ENCODE measurements around the gene FAM98B. TPM values are rescaled to one million over a fixed set of nuclear protein-coding genes. Genes with fewer than 3 reads are reported as not detected.
A peak's percentile ranks its signal among the peaks of the same experiment; 100 is the strongest.

FAM98B gene
- total RNA-seq, 1 experiment from 2014 or later, result 37.9 TPM

DNA sequence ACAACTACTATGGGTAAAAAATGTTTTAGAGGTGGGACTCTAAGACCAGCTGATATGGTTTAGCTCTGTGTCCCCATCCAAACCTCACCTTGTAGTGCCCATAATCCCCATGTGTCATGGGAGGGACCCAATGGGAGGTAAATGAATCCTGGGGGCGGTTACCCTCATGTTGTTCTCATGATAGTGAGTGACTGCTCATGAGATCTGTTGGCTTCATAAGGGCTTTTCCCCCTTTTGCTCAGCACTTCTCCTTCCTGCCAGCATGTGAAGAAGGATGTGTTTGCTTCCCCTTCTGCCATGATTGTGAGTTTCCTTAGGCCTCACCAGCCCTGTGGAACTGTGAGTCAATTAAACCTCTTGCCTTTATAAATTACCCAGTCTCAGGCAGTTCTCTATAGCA, 45.7 kb downstream of the FAM98B start:
- DNase-seq (ENCODE audit: low spot score), result no peak
- in situ Hi-C loops (cut with HindIII; ENCODE audit: low sequenced_read_pairs), result no loop called here

DNA sequence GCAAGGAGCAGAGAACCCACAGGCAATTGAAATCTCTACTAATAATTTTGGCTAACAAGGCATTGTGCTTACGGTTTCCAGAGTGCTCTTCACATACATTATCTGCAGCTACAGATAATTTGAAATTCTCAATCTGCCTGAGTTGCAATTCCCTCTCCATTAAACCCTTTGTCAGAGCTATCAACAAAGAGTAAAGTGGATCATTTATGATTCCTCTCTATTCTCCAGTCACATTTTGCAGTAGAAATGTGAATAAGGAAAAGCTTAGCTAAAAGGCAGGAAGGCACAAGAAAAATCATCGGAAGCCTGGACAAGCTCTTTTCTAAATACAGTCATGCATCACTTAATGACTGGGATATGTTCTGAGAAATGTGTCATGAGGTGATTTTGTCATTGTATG, 49.6 kb downstream of the FAM98B start:
- in situ Hi-C loops (cut with HindIII; ENCODE audit: low sequenced_read_pairs), result no loop called here
- DNase-seq (ENCODE audit: low spot score), result no peak

DNA sequence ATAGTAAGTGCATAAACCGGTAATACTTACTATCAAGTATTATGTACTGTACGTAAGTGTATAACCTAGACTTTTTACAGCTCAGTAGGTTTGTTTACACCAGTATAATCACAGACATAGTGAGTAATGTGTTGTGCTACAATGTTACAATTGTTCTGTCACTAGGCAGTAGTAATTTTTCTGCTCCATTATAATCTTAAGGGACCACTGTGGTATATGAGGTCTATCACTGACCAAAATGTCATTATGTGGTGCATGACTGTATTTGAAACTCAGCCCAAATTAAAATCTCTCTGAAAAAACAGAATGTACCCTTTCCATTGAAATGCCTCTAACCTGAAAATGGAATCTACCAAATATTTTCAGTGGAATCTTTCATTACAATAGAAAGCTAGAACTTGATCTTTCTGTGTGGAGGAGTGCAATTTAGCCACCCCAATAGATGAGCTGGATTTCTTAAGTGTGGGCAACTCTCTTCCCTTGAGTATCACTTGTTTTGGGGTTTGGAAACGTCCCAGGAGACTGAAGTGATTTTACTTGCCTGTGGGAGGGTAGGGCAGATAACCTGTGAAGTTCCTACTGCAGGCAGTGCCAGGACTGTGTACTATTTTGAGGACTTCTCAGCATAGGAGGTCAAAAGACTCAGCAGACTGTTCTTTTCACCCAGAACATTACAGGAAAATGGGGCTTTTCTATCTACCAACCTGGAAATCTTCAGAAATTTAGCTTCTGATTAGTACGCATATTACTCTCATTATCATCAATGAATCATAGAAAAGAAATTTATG, 50.9 kb downstream of the FAM98B start:
- DNase-seq (ENCODE audit: low spot score), result no peak
- in situ Hi-C loops (cut with HindIII; ENCODE audit: low sequenced_read_pairs), result no loop called here

DNA sequence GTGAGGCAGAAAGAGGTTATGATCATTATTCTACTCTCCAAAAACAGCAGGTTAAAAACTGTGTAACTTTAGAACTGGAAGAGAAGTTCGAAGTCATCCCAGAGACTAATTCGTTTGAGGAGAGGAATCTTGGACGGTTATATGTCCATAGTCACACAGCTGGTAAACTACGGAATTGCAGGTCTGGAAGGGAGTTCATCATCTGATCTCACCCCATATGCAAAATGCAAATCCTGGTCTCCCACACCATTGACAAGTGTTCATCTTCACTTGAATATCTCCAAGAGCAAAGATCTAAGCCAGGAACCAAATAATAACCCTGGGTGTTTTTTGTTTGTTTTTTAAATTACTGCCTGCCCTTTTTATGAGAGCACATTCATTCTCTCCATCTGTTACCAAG, 53.1 kb downstream of the FAM98B start:
- DNase-seq (ENCODE audit: low spot score), result no peak
- in situ Hi-C loops (cut with HindIII; ENCODE audit: low sequenced_read_pairs), result no loop called here

DNA sequence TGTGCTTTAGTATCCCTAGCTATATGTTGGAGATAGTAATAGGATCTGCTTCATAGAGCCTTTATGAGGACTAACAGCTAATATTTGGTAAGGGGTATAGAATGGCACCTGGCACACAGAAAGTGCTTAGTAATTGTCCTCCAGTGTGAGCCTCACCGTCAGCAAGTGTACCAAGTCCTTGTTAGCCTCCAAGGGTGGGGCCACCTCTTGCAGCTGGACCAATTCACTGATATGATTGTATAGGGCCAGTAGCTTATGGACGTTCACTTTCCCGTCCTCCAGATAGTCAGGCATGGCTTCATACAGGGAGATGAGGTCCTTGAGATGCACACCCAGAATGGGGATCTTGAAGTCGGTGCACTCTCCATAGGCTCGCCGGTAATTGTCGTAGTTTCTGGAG, 53.6 kb downstream of the FAM98B start:
- DNase-seq (ENCODE audit: low spot score), result no peak
- in situ Hi-C loops (cut with HindIII; ENCODE audit: low sequenced_read_pairs), result no loop called here

DNA sequence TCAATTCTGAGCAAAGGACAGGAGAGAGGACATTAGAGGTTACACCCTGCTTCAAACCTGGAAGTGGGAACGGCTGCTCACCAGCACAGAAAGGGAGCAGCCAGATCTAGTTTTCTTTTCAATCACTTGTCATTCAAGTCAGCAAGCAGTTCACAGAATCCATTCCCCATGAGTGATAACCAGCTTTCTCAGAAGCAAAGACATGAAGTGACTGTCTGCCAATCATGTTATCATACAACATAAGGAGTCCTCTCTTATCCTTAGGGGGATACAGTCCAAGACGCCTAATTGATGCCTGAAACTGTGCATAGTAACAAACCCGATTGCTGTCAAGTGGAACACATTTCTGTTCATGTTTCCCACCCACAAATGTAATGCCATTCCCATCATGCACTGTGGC, 54.7 kb downstream of the FAM98B start:
- no peak for DNase-seq (ENCODE audit: low spot score)
- in situ Hi-C loops (cut with HindIII; ENCODE audit: low sequenced_read_pairs), result no loop called here

DNA sequence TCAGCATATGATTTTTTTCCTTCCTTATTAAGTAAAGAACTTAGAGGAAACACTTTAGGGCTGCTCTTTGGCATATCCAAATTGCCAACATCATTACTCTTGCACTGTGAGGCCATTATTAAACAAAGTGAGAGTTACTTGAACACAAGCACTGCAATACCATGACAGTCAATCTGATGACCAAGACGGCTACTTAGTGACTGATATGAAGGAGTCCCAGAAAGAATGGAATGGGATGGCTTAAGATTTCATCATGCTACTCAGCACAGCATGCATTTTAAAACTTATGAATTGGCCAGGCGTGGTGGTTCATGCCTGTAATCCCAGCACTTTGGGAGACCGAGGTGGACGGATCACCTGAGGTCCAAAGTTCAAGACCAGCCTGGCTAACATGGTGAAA, 55.2 kb downstream of the FAM98B start:
- in situ Hi-C loops (cut with HindIII; ENCODE audit: low sequenced_read_pairs), result no loop called here
- DNase-seq (ENCODE audit: low spot score), result no peak

DNA sequence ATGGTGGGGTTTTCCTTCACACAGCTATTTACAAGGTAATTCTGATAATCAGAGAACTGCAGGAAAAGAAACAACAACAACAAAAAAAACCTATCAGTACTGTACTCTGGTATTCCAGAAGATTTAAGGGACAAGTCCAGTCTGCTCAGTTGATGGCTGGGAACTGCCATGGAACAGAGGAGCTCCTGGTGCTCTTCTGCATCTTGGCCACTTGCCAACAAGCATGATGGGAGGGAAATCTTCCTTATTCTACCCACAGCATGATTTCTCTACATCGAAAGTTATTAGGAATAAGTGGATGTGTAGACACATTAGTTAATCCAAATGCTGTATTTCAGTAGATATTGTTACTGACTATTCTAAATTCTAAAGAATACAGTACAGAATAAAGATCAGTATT, 59.0 kb downstream of the FAM98B start:
- DNase-seq (ENCODE audit: low spot score), result peak; percentile 58
- in situ Hi-C loops (cut with HindIII; ENCODE audit: low sequenced_read_pairs), result no loop called here

DNA sequence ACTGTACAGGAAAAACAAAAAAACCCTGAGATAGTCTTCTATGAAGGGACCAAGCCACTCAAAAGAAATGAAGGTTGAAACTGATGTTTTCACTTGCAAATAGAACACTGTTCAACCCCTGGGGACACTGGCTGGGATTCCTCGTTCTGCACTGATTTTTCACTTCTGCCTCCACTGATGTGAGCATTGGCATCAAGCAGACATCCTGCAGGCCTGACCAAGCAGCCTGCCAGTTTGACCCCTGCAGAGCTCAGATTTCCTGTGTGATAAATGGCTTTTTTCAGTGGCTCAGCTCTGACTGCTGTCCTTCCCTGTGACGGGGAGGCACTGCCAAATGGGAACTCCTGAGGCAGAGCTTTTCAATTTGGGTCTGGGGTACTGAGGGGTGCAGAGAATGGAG, 60.7 kb downstream of the FAM98B start:
- in situ Hi-C loops (cut with HindIII; ENCODE audit: low sequenced_read_pairs), result no loop called here
- DNase-seq (ENCODE audit: low spot score), result peak; percentile 93

DNA sequence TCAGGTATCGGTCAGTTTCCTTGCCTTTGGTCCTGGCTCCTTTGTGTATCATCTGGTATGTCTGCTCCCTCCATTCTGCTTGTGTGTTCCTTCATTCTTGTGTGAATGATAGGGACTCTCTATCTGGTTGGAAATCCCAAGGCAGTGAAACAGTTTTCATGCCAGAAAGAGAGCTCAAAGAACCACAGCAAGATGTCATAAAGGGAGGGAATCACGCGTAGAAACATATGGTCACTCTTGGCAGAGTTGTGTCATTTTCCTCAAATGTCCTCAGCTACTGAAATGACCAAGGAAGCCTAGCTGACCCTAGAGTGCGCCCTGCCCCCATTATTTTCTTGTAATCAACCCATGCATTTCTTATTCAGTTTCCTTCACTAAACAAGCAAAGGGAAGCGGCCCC, 62.7 kb downstream of the FAM98B start:
- in situ Hi-C loops (cut with HindIII; ENCODE audit: low sequenced_read_pairs), result no loop called here

DNA sequence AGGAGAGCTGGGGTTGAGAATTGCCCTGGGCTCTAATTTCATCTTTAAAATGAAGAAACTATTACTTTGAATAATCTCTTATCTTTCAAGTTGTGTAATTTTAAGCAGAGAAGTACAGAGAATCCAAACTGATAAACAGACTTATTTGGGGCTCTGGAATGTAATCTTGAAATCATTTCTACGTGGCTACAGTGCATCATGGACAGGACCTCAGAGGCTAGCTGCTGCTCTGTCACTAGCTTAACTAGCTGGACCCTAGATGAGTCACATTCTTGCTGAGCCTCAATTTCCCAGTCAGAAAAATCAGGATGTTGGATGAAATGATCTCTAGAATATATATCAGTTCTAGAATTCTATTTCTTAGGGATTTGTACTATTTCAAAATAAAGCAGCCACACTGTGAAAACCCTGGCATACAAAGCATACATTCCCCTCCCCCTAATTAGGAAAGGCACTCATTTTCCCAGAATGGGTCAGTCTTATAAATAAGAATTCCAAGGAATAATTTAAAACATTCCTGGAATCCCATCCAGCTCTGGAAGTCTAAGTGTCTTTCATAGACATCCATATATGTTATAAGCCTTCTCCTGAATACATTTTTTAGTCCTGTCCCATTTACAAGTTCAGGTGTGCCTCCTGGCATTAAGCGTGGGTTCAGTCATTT, 63.5 kb downstream of the FAM98B start:
- no peak for DNase-seq (ENCODE audit: low spot score)
- in situ Hi-C loops (cut with HindIII; ENCODE audit: low sequenced_read_pairs), result no loop called here

More for the DNA sequence above, 62.7 kb downstream of the FAM98B start:
- DNase-seq (ENCODE audit: low spot score), result peak; percentile 85

DNA sequence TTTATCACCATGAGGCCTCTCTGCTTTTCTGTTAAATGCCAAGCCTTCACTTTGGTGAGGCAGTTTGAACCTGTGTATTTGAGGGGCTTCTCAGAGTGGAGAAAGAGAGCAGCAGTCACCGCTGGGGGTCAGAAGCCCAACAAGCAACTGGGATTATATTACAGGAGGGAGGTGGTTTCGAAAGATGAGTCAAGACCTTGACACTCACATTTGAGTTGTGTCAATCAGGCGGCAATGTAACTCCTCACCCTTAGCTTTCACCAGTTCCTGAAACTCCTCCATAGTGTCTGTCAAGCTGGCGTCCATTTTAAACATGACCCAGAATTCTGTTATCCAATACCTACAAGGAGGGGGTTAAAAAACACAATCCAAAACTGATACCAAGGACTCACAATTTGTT, 64.2 kb downstream of the FAM98B start:
- DNase-seq (ENCODE audit: low spot score), result no peak
- in situ Hi-C loops (cut with HindIII; ENCODE audit: low sequenced_read_pairs), result no loop called here

DNA sequence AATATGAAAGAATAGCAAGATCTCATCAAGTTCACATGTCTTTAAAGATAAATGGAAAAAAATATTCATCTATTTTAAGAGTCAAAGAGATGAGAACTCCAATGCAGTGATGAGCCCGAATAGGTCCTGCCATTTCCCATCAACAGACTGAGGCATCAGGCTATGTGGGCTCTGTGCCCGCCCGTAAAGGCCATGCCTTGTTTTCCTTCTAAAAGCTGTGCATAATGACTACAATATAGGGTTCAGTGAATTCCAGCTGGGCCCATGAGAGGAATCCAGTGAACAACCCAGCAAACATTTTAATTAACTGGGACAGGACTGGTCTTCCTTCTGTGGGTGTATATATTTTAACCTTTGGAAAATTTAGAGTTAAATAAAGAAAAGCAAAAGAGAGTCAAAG, 66.1 kb downstream of the FAM98B start:
- in situ Hi-C loops (cut with HindIII; ENCODE audit: low sequenced_read_pairs), result no loop called here
- peak; percentile 70 for DNase-seq (ENCODE audit: low spot score)

DNA sequence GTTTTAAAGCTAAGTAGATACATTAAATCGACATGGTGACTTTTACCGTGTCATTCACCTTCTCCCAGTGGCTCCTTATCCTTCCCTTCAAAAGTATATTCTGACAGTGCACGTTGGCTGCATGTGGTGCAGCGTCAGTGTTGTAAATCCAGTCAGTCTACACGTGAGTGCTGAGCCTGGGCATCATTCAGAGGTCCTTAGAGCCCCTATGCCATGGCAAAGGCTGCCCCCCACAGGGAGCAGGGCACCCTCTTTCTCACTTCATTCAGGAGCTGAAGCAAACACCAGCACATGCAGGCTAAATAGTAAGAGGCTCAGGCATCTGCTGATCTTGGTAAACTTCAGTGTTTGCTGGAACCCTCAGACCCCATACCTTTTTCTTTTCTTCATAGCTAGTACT, 67.4 kb downstream of the FAM98B start:
- in situ Hi-C loops (cut with HindIII; ENCODE audit: low sequenced_read_pairs), result no loop called here
- DNase-seq (ENCODE audit: low spot score), result no peak

DNA sequence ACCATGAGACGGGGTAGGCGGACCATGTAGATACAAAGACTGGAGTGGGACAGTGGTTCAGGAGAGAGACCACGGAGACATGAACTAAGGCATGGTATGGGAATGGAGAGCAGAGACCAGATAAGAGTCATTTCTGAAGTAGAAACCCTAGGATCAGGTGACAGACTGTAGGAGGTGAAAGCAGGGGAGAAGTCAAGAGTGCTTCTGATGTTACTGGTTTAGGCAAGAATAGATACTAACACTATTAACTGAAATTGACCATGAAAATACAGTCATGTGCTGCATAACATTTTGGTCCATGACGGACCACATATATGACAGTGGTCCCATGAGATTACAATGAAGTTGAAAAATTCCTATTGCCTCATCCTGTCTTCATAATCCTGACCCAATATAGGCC, 69.0 kb downstream of the FAM98B start:
- DNase-seq (ENCODE audit: low spot score), result no peak
- in situ Hi-C loops (cut with HindIII; ENCODE audit: low sequenced_read_pairs), result no loop called here

DNA sequence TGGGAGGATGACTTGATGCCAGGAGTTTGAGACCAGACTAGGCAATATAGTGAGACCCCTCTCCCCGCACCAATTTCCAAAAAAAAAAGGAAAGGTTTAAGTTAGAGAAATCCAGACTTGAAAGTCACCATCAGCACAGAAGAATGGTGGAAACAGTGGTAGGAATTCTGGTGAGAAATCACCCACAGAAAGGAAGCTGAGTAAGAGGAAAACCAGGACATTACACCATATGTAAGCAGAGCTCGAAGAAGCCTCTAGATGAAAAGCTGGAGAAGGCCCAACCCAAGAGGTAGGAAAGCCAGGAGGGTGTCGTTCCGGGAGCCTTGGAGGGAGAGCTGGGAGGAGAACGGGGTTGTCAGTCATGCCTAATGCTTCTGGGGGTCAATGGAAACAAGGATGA, 70.2 kb downstream of the FAM98B start:
- no peak for DNase-seq (ENCODE audit: low spot score)
- in situ Hi-C loops (cut with HindIII; ENCODE audit: low sequenced_read_pairs), result no loop called here

DNA sequence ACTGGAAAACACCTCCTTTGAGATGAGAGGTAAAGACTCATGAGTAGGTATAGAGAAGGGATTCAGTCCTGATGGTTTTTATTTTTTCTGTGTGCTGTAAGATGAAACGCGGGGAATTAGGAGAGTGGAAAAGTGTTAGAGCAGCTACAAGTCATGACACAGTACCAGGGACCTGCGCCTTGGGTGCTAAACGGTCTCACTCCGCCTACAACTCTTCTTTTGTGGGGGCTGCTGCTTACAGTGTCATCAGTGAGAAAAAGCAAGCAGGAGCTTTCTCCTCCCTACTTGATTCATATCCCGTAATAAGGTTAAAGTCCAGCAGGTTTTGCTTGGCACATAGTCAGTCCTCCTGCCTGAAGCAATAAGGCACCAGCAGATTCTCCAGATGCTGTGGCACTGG, 71.6 kb downstream of the FAM98B start:
- no peak for DNase-seq (ENCODE audit: low spot score)
- in situ Hi-C loops (cut with HindIII; ENCODE audit: low sequenced_read_pairs), result no loop called here

DNA sequence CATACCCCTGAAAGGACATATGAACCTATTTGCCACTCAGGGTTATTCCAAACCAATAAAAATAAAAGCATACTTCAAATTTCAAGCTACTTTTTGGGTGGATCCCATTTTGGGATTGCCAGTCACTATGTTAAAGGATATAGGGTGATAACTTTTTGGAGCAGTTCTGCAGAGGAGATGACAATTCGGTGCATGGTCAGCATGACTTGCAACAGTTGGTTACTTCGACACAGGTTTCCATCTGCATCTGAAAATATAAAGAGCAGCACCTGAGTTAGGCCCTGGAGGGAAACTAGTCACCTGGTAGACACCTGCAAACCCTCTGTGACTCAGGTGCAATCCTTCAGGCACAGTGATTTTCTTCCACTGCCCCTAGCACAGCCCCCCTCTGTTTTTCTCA, 72.2 kb downstream of the FAM98B start:
- no peak for DNase-seq (ENCODE audit: low spot score)
- in situ Hi-C loops (cut with HindIII; ENCODE audit: low sequenced_read_pairs), result no loop called here

DNA sequence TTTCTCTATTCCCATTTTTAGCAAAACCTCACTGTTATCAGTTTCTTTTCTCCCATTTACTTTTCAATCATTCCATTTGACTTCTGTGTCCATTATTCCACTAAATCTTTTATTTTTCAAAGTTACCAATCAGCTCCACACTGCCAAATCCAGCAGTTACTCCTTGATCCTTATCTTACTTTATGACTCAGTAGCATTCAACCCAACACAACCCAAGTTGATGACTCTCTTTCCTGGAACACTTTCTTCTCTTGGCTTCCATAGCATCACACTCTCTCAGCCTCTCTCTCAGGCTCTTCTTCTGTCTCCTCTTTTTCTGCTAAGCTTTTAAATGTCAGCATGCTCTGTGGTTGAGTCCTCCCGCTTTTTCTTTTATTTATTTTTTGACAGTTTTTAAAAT, 74.4 kb downstream of the FAM98B start:
- no peak for DNase-seq (ENCODE audit: low spot score)
- in situ Hi-C loops (cut with HindIII; ENCODE audit: low sequenced_read_pairs), result no loop called here

DNA sequence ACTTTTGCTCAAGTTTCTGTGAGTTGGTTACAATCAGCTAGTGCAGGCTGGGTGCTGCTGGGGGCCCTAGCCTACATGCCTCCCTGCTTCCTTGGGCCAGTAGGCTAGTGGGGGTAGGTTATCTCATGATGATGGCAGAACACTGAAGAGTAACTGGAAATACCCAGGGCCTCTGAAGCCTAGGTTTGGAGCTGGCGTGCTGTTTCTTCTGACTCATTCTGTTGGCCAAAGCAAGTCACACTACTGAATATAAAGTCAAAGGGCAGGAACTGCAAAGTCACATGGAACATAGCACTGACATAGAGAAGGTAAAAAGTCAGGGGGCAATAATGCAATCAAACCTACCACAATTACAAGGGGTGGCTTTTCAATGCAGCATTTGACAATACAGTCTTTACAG, 76.2 kb downstream of the FAM98B start:
- no peak for DNase-seq (ENCODE audit: low spot score)
- in situ Hi-C loops (cut with HindIII; ENCODE audit: low sequenced_read_pairs), result no loop called here

DNA sequence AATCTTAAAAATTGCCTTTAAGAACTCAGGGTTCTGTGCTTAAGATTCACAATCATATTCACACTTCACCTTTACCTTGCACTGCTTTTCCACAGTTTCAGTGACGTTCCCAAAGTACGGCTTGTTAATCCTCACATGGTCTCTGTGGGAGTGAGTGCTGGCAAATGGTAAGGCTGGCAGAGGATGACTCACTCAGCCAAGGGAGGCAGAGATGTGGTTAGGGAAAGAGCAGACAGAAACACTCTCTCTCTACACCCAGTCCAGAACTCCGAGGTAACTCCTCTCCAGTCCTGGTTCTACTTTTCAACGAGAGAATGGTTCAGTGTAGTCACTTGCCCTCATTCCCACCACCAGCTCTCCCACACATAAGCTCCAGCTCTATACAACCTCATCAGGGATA, 77.6 kb downstream of the FAM98B start:
- in situ Hi-C loops (cut with HindIII; ENCODE audit: low sequenced_read_pairs), result no loop called here
- DNase-seq (ENCODE audit: low spot score), result peak; percentile 84
